ENCODE results near the gene ABCC11. TPM values are rescaled to one million over a fixed set of nuclear protein-coding genes. Genes with fewer than 3 reads are reported as not detected.

The ABCC11 gene
- total and polyA plus RNA-seq, 2 experiments from 2014 or later, result 0.10 TPM; not detected in 1

DNA sequence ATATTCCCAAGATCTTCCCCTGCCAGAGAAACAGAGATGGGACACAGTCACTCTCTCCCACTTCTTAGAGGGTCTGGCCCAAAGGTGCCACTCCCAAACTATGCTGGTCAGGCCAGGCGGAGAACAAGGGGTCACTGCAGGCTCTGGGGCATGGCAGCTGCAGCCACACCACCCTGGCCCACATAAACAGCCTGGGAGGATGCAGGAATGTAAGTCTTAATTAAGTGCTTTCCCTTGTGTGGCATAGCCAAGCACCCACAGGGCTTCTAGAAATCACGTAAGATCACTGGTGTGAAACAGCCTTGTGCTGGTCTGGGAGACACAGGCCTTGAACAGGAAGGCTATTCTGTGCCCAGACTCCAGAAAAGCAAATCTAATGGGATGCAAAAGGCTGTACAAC, 123.1 kb downstream of the ABCC11 start (continued):
- TF ChIP-seq, protein P1, sequence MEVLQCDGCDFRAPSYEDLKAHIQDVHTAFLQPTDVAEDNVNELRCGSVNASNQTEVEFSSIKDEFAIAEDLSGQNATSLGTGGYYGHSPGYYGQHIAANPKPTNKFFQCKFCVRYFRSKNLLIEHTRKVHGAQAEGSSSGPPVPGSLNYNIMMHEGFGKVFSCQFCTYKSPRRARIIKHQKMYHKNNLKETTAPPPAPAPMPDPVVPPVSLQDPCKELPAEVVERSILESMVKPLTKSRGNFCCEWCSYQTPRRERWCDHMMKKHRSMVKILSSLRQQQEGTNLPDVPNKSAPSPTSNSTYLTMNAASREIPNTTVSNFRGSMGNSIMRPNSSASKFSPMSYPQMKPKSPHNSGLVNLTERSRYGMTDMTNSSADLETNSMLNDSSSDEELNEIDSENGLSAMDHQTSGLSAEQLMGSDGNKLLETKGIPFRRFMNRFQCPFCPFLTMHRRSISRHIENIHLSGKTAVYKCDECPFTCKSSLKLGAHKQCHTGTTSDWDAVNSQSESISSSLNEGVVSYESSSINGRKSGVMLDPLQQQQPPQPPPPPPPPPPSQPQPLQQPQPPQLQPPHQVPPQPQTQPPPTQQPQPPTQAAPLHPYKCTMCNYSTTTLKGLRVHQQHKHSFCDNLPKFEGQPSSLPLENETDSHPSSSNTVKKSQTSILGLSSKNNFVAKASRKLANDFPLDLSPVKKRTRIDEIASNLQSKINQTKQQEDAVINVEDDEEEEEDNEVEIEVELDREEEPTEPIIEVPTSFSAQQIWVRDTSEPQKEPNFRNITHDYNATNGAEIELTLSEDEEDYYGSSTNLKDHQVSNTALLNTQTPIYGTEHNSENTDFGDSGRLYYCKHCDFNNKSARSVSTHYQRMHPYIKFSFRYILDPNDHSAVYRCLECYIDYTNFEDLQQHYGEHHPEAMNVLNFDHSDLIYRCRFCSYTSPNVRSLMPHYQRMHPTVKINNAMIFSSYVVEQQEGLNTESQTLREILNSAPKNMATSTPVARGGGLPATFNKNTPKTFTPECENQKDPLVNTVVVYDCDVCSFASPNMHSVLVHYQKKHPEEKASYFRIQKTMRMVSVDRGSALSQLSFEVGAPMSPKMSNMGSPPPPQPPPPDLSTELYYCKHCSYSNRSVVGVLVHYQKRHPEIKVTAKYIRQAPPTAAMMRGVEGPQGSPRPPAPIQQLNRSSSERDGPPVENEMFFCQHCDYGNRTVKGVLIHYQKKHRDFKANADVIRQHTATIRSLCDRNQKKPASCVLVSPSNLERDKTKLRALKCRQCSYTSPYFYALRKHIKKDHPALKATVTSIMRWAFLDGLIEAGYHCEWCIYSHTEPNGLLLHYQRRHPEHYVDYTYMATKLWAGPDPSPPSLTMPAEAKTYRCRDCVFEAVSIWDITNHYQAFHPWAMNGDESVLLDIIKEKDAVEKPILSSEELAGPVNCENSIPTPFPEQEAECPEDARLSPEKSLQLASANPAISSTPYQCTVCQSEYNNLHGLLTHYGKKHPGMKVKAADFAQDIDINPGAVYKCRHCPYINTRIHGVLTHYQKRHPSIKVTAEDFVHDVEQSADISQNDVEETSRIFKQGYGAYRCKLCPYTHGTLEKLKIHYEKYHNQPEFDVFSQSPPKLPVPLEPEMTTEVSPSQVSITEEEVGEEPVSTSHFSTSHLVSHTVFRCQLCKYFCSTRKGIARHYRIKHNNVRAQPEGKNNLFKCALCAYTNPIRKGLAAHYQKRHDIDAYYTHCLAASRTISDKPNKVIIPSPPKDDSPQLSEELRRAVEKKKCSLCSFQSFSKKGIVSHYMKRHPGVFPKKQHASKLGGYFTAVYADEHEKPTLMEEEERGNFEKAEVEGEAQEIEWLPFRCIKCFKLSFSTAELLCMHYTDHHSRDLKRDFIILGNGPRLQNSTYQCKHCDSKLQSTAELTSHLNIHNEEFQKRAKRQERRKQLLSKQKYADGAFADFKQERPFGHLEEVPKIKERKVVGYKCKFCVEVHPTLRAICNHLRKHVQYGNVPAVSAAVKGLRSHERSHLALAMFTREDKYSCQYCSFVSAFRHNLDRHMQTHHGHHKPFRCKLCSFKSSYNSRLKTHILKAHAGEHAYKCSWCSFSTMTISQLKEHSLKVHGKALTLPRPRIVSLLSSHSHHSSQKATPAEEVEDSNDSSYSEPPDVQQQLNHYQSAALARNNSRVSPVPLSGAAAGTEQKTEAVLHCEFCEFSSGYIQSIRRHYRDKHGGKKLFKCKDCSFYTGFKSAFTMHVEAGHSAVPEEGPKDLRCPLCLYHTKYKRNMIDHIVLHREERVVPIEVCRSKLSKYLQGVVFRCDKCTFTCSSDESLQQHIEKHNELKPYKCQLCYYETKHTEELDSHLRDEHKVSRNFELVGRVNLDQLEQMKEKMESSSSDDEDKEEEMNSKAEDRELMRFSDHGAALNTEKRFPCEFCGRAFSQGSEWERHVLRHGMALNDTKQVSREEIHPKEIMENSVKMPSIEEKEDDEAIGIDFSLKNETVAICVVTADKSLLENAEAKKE (CRISPR knock-in tag; IDR thresholded peaks at IDR 0.05), result no peak
- TF ChIP-seq STAT1 (IDR thresholded peaks at IDR 0.05; ENCODE audit: unreplicated experiment) (no peak), NANOG (IDR thresholded peaks at IDR 0.05; ENCODE audit: borderline replicate concordance) (no peak), ZNF331 (CRISPR knock-in tag; IDR thresholded peaks at IDR 0.05; ENCODE audit: low read depth) (no peak)
- TF ChIP-seq, protein P2, sequence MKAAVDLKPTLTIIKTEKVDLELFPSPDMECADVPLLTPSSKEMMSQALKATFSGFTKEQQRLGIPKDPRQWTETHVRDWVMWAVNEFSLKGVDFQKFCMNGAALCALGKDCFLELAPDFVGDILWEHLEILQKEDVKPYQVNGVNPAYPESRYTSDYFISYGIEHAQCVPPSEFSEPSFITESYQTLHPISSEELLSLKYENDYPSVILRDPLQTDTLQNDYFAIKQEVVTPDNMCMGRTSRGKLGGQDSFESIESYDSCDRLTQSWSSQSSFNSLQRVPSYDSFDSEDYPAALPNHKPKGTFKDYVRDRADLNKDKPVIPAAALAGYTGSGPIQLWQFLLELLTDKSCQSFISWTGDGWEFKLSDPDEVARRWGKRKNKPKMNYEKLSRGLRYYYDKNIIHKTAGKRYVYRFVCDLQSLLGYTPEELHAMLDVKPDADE (IDR thresholded peaks at IDR 0.05), result no peak

DNA sequence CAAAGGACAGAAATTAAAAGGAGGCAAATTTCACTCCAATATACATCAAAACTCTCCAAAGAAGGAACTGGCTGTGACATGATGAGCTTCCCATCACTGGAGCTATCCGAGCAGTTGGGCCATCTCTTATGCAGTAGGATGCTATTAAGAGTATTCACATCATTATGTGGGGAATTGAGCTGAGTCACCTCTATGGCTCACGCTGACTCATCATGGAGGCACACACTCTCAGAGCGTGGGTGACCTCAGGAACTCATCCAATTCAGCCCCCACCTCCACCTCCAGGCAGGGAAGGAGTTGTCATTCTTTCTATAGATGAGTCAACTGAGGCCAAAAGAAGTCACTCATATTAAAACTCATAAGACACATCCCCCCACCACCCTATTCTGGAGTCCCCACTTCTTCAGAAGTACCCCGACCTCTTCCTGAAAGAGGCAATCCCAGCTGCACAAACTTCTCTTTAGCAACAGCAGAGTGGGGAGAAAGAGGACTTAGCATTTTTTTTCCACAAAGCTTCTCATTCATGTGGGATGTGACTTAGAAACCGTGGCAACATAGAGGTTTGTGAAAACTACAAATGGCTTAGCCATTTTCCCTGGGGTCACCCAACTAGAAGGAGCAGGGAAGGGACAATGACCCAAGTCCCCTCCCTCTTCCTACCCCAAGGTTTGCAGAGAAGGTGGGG, 124.1 kb downstream of the ABCC11 start:
- Histone ChIP-seq H4K20me1 (replicated peaks; ENCODE audit: insufficient read depth) (no peaks in the 10 kb centered on the region), H3K4me3 (no peak overlapping the region), H3K27me3 (ENCODE audit: insufficient read depth) (no peaks in the 10 kb centered on the region), H3F3A (replicated peaks; ENCODE audit: low read depth) (no peaks in the 10 kb centered on the region), H3K79me2 (replicated peaks; ENCODE audit: insufficient read depth) (no peaks in the 10 kb centered on the region), H2AFZ (no peak overlapping the region), H3K9me2 (ENCODE audit: insufficient read depth) (peaks cover 9% of the 10 kb centered on the region; the same call in 1 of the 2 replicates), H3K4me1 (ENCODE audit: insufficient read depth) (no peaks in the 10 kb centered on the region), H3K4me2 (no peak overlapping the region), H3K36me3 (ENCODE audit: insufficient read depth) (no peaks in the 10 kb centered on the region), H3K27ac (ENCODE audit: low read depth) (no peak overlapping the region)
- H3K36me3 Mint-ChIP-seq (ENCODE audit: low read depth), result no peaks in the 10 kb centered on the region
- no peaks in the 10 kb centered on the region; the same call in 2 of the 3 replicates for H3K9me3 Mint-ChIP-seq
- peaks cover 7% of the 10 kb centered on the region for H3K27me3 Mint-ChIP-seq (ENCODE audit: insufficient read depth, low read depth, poor library complexity)
- no peak overlapping the region for H3K4me3 Mint-ChIP-seq
- peaks cover 9% of the 10 kb centered on the region for H3K4me1 Mint-ChIP-seq
- ATAC-seq, result no peak
- DNase-seq (ENCODE audit: low spot score), result no peak
- H3K27ac Mint-ChIP-seq, result no peak overlapping the region
- TF ChIP-seq, protein P2 (IDR thresholded peaks at IDR 0.05), result no peak
- TF ChIP-seq, protein P1 (CRISPR knock-in tag; IDR thresholded peaks at IDR 0.05), result no peak
- TF ChIP-seq ZNF114 (CRISPR knock-in tag; IDR thresholded peaks at IDR 0.05), result no peak
